Transverse colon (tissue), 4 donors: Measurements from ENCODE around the gene ALPP. TPM values are rescaled to one million over a fixed set of nuclear protein-coding genes. Genes with fewer than 3 reads are reported as not detected.
"Not testable (repeated sequence)": the region's sequence is repeated elsewhere in the genome, so short reads cannot be mapped to it uniquely, and the experiment has no call there.

Source experiments
- DNase-seq: peaks from one replicate; pipeline ENCODE4 v3.0.0-alpha.2; 2019
- H3K27ac ChIP-seq, 4 donors: fragments of 200-600 bp; sonication (generic); 2 replicates each; pipeline ENCODE4 v1.5.1; 2016 to 2018; ENCODE audit warnings: inconsistent platforms in 4 of 4
- H3K27me3 ChIP-seq: fragments of 200-600 bp; sonication (generic); 2 replicates; pipeline ENCODE4 v1.5.1; 2017; ENCODE audit warnings: inconsistent platforms
- H3K36me3 ChIP-seq, 4 donors: fragments of 200-600 bp; sonication (generic); 2 replicates each; pipeline ENCODE4 v1.5.1; 2017 to 2019; ENCODE audit warnings: inconsistent platforms in 4 of 4
- H3K4me1 ChIP-seq, 4 donors: fragments of 200-600 bp; sonication (generic); 2 replicates each; pipeline ENCODE4 v1.5.1; 2017 to 2020; ENCODE audit warnings: inconsistent platforms in 4 of 4
- H3K4me3 ChIP-seq, 4 donors: fragments of 200-600 bp; sonication (generic); 1 replicate in 1 of 4; 2 replicates in 3 of 4; pipeline versions ENCODE4 v1.5.1 to v1.6.1; 2017 to 2019; ENCODE audit warnings: inconsistent platforms in 4 of 4
- H3K9me3 ChIP-seq, 2 donors: fragments of 200-600 bp; sonication (generic); 2 replicates each; pipeline ENCODE4 v1.5.1; 2017 to 2019; ENCODE audit warnings: inconsistent platforms in 2 of 2
- EP300 ChIP-seq: sonication (generic); formaldehyde crosslinking; IDR thresholded peaks from one replicate; pipeline ENCODE4 v1.6.1; 2017; ENCODE audit warnings: antibody characterized with exemption, low read depth
- POLR2A ChIP-seq: fragments of 450-650 bp; IDR thresholded peaks from one replicate; pipeline ENCODE4 v1.6.1; 2016; ENCODE audit warnings: antibody characterized with exemption, mild to moderate bottlenecking, moderate library complexity
- POLR2AphosphoS5 ChIP-seq, 3 donors: sonication (generic); formaldehyde crosslinking; IDR thresholded peaks; one replicate each; pipeline ENCODE4 v1.6.1; 2016; ENCODE audit warnings: antibody characterized with exemption in 3 of 3
- WGBS, 2 donors: methylation state at CpG; one replicate each; pipeline ENCODE4 v1.1.5; 2018; ENCODE audit warnings: low coverage in 1 of 2; 5-methylcytosine and 5-hydroxymethylcytosine counted together
- in situ Hi-C, 4 donors: fragments of 200-750 bp; cut with MboI; loops; one replicate each; pipeline versions ENCODE4 v1.15.0 to v1.15.1; 2017; ENCODE audit warnings: low sequenced_read_pairs in 3 of 4, low pct_ligation_motif_present in 1 of 4, low pct_unique_long_range_greater_than_20kb in 1 of 4
- intact Hi-C: fragments of 100-400 bp; cut with DNase I; formaldehyde crosslinking; loops from one replicate; pipeline ENCODE4 v1.15.1; 2023; ENCODE audit warnings: low total_unique reads
- total RNA-seq, 4 donors: library from RNA; depleted of rRNA; stranded (reverse); fragments of >200 nt; gene quantifications; one replicate each; pipeline ENCODE4 v1.1.0, GENCODE V29; 2016
- TF ChIP-seq, protein P1 (sequence below), 5 experiments: fragments of 200-600 bp in 3 of 5; fragments of 450-650 bp in 2 of 5; sonication (generic) in 3 of 5; IDR thresholded peaks; 1 replicate in 2 of 5; 2 replicates in 3 of 5; pipeline ENCODE4 v1.5.1; 2016 to 2017; ENCODE audit warnings: antibody characterized with exemption in 5 of 5, inconsistent platforms in 3 of 5, mild to moderate bottlenecking in 2 of 5, moderate library complexity in 1 of 5

Gene ALPP
- total RNA-seq, 4 donors from 2014 or later: not detected

DNA sequence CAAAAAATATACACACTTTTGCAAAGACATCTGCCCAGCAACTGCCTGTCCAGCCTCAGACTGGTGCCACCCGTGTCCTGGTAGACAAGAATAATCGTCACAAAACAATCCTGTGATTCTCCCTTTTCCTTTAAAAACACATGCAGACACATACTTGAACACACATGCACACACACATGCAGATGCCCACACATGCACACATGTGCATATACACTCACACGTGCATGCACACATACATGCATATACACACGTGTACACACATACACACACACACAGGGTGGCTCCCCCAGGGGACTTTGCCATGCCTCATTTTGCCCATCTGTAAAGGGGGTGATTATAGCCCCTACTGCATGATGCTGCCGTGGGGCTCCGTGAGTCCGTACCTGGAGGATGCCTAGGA lies 24.9 kb upstream of the ALPP start:
- DNase-seq: no peak
- Histone ChIP-seq H3K27me3 (peaks cover 53% of the 10 kb centered on the region), H3K4me3 (no peak overlapping the region), H3K27ac (no peak overlapping the region), H3K9me3 (no peaks in the 10 kb centered on the region), H3K4me1 (peaks cover 0 to 26% (median 18%) of the 10 kb centered on the region in 4 donors), H3K36me3 (no peaks in the 10 kb centered on the region)
- intact Hi-C loops (no loop called here), in situ Hi-C loops (no loop called here)
- TF ChIP-seq, protein P1, sequence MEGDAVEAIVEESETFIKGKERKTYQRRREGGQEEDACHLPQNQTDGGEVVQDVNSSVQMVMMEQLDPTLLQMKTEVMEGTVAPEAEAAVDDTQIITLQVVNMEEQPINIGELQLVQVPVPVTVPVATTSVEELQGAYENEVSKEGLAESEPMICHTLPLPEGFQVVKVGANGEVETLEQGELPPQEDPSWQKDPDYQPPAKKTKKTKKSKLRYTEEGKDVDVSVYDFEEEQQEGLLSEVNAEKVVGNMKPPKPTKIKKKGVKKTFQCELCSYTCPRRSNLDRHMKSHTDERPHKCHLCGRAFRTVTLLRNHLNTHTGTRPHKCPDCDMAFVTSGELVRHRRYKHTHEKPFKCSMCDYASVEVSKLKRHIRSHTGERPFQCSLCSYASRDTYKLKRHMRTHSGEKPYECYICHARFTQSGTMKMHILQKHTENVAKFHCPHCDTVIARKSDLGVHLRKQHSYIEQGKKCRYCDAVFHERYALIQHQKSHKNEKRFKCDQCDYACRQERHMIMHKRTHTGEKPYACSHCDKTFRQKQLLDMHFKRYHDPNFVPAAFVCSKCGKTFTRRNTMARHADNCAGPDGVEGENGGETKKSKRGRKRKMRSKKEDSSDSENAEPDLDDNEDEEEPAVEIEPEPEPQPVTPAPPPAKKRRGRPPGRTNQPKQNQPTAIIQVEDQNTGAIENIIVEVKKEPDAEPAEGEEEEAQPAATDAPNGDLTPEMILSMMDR (IDR thresholded peaks at IDR 0.05): no peak
- TF ChIP-seq EP300 (no peak), POLR2A (no peak), POLR2AphosphoS5 (IDR thresholded peaks at IDR 0.05) (no peak)
- WGBS, 2 donors: 75 to 81% methylated on average over 2 to 7 of the region's 7 CpGs

DNA sequence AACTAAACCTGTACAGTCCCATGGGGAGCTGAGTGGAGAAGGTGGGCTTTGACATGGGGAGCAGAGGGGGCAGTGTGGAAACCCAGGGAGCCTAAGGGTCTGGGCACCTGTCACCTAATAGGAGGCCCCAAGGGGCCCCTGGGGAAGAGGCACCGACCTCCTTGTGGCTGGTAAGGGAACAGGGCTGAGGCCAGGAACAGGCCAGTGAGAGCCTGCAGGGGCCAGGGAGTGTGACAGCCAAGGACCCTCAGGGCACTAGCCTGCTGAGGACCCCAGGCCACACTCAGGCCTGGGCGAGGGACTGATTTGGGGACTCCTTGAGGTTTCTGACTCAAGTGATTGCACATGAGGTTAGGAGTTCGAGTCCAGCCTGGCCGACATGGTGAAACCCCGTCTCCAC lies 24.5 kb upstream of the ALPP start:
- Histone ChIP-seq H3K36me3 (no peaks in the 10 kb centered on the region), H3K27ac (no peak overlapping the region), H3K4me3 (no peak overlapping the region), H3K27me3 (peaks cover 53% of the 10 kb centered on the region), H3K4me1 (peaks cover 0 to 26% (median 18%) of the 10 kb centered on the region in 4 donors), H3K9me3 (no peaks in the 10 kb centered on the region)
- DNase-seq: no peak
- WGBS, 2 donors: 84% methylated on average over 4 of the region's 5 CpGs; no CpG with 5 or more reads in 1 of the 2 donors
- TF ChIP-seq POLR2AphosphoS5 (IDR thresholded peaks at IDR 0.05) (no peak), EP300 (no peak), POLR2A (no peak)
- TF ChIP-seq, protein P1 (IDR thresholded peaks at IDR 0.05): no peak
- intact Hi-C loops (no loop called here), in situ Hi-C loops (no loop called here)

DNA sequence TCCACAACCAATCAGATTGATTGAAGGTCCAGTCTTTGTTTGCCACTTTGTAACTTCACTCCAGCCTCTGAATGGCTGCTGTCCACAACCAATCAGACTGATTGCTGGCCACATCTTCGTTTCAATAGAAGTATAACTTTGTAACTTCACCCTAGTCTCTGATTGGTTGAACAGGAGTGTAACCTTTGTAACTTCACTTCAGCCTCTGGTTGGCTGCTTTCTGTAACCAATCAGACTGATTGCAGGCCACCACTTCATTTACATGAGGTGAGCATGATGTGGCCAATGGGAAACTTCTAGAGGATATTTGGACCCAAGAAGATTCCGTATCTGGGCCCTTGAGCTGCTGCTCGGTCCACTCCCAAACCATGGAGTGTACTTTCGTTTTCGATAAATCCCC lies 16.9 kb upstream of the ALPP start:
- no peak for DNase-seq

DNA sequence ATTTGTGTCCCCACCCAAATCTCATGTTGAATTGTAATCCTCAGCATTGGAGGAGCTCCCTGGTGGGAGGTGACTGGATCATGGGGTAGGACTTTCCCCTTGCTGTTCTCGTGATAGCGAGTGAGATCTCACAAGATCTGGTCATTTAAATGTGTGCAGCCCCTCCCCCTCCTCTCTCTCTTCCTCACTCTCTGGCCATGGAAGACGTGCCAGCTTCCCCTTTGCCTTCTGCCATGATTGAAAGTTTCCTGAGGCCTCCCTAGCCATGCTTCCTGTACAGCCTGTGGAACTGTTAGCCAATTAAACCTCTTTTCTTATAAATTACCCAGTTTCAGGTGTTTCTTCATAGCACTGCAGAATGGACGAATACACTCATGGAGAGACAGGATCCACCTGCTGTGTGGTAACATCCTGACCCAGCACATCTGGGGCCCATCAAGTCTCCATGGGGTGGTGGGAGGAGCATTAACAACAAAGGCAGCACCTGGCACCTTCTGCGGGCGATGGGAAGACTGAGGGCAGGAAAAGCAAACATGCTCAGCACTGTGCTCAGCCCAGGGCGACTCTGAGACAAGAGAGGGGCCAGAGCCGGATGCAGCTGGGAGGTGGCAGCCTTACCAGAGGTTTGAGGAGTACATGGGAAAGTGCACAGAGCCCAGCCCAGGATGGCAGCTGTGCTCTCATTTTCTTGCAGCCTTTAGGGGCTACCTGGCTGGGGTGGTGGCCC lies 16.2 kb upstream of the ALPP start:
- no peaks in the 10 kb centered on the region for H3K36me3 ChIP-seq
- no peaks in the 10 kb centered on the region for H3K27me3 ChIP-seq
- DNase-seq: no peak
- H3K9me3 ChIP-seq: no peaks in the 10 kb centered on the region
- in situ Hi-C loops (no loop called here), intact Hi-C loops (no loop called here)
- no peak overlapping the region for H3K4me3 ChIP-seq
- TF ChIP-seq, protein P1 (IDR thresholded peaks at IDR 0.05): no peak
- TF ChIP-seq POLR2A (no peak), POLR2AphosphoS5 (IDR thresholded peaks at IDR 0.05) (no peak), EP300 (no peak)
- no peak overlapping the region for H3K27ac ChIP-seq
- H3K4me1 ChIP-seq: peaks cover 0 to 4% (median 0%) of the 10 kb centered on the region in 4 donors
- 76 to 89% methylated on average over 3 to 8 of the region's 8 CpGs for WGBS, 2 donors

More for the DNA sequence above, 16.9 kb upstream of the ALPP start:
- Histone ChIP-seq H3K4me3 (no peak overlapping the region), H3K4me1 (peaks cover 0 to 4% (median 0%) of the 10 kb centered on the region in 4 donors), H3K9me3 (no peaks in the 10 kb centered on the region), H3K27me3 (no peaks in the 10 kb centered on the region), H3K27ac (no peak overlapping the region), H3K36me3 (no peaks in the 10 kb centered on the region)
- TF ChIP-seq POLR2AphosphoS5 (IDR thresholded peaks at IDR 0.05): no peak
- no peak for TF ChIP-seq POLR2A
- TF ChIP-seq EP300: no peak
- TF ChIP-seq, protein P1 (IDR thresholded peaks at IDR 0.05): no peak
- intact Hi-C loops: no loop called here
- WGBS, 2 donors: 94 to 100% methylated on average over 5 of the region's 5 CpGs
- in situ Hi-C loops: no loop called here

DNA sequence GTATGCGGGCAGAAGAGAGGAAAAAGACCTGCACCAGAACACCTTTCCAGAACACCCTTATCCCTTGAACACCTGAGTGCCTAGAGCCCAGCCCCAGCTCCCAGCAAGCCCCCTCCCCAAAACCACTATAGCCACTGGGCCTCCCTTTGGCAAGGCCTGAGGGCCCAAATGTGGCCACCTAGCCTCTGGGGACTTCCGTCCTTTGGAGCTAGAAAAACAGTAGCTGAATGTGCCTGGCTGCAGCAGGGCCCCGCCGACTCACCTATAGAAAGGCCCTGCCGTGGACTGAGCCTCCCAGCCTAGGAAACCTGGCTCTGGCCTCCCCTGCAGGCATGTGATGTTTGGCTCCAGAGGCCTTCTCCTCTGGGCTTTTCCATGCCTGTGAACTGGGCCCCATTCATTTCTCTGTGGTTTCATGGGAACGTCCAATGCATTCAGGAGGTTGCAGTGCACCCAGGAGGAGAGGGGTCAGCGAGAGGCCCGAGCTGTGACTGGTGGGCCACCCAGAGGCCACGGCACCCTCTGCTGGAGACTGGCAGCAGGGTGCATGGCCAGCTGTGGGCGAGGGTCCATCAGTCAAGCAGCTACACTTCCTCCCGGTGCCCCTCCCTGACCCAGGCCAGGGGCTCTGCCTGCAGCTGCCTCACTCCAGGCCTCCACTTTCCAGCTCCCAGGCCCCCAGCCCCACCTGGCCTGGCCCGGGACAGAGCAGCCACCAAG lies 15.3 kb upstream of the ALPP start:
- H3K36me3 ChIP-seq, H3K27me3 ChIP-seq, H3K9me3 ChIP-seq, DNase-seq, in situ Hi-C loops, H3K27ac ChIP-seq, H3K4me1 ChIP-seq, intact Hi-C loops: not testable (repeated sequence)
- WGBS, 2 donors: 79% methylated on average over 10 of the region's 12 CpGs; no CpG with 5 or more reads in 1 of the 2 donors
- peak overlapping the region in 1 of 4 donors; percentile 29 for H3K4me3 ChIP-seq
